ENCODE results near the gene ZFR. TPM values are rescaled to one million over a fixed set of nuclear protein-coding genes. Genes with fewer than 3 reads are reported as not detected.
A peak's percentile ranks its signal among the peaks of the same experiment; 100 is the strongest.
"Not testable (repeated sequence)": the region's sequence is repeated elsewhere in the genome, so short reads cannot be mapped to it uniquely, and the experiment has no call there.

The ZFR gene
- polyA plus RNA-seq, 3 donors from 2014 or later, result 63.1 to 90.6 (median 66.2) TPM

GRCh38 chr5:32419791-32420190, 24.7 kb downstream of the ZFR start:
- H3K27ac Mint-ChIP-seq, result no peak overlapping the region
- H3K27me3 Mint-ChIP-seq (ENCODE audit: low read depth in 3 of 3), result peaks cover 0 to 4% (median 0%) of the 10 kb centered on the region in 3 donors
- peaks cover 48 to 83% of the 10 kb centered on the region in 2 donors for H3K4me1 Mint-ChIP-seq
- peaks cover 5 to 22% (median 10%) of the 10 kb centered on the region in 3 donors for H3K36me3 Mint-ChIP-seq
- H3K4me3 Mint-ChIP-seq, result no peak overlapping the region
- H3K9me3 Mint-ChIP-seq, result no peaks in the 10 kb centered on the region
- no peak for DNase-seq

- H3K36me3 Mint-ChIP-seq, result peaks cover 4 to 33% (median 11%) of the 10 kb centered on the region in 3 donors
- H3K27me3 Mint-ChIP-seq (ENCODE audit: low read depth in 3 of 3), result peaks cover 0 to 7% (median 0%) of the 10 kb centered on the region in 3 donors
- no peak for DNase-seq
- H3K27ac Mint-ChIP-seq, result peak overlapping the region in 4 of 6 donors; percentile 8 to 41 (median 32)
- no peak overlapping the region for H3K4me3 Mint-ChIP-seq
- no peaks in the 10 kb centered on the region for H3K9me3 Mint-ChIP-seq
- H3K4me1 Mint-ChIP-seq, result peaks cover 18 to 37% of the 10 kb centered on the region in 2 donors
Measured at GRCh38 chr5:32413466-32414263, 30.9 kb downstream of the ZFR start.

- peaks cover 0 to 5% (median 0%) of the 10 kb centered on the region in 3 donors for H3K27me3 Mint-ChIP-seq (ENCODE audit: low read depth in 3 of 3)
- peak overlapping the region in 1 of 6 donors; percentile 20 for H3K27ac Mint-ChIP-seq
- H3K36me3 Mint-ChIP-seq, result peaks cover 0 to 32% (median 12%) of the 10 kb centered on the region in 3 donors
- no peak for DNase-seq
- peaks cover 4 to 16% of the 10 kb centered on the region in 2 donors for H3K4me1 Mint-ChIP-seq
- H3K9me3 Mint-ChIP-seq, result no peaks in the 10 kb centered on the region
- H3K4me3 Mint-ChIP-seq, result no peak overlapping the region
Measured at GRCh38 chr5:32410630-32411029, 33.9 kb downstream of the ZFR start.

- Mint-ChIP-seq H3K36me3 (peaks cover 7 to 40% (median 14%) of the 10 kb centered on the region in 3 donors), H3K4me3 (no peak overlapping the region), H3K27ac (no peak overlapping the region), H3K27me3 (ENCODE audit: low read depth in 3 of 3) (no peaks in the 10 kb centered on the region), H3K4me1 (peaks cover 0 to 11% of the 10 kb centered on the region in 2 donors), H3K9me3 (no peaks in the 10 kb centered on the region)
- DNase-seq, result no peak
Measured at GRCh38 chr5:32406650-32407049, 37.9 kb downstream of the ZFR start.

GRCh38 chr5:32405507-32405906, 39.0 kb downstream of the ZFR start:
- no peaks in the 10 kb centered on the region for H3K9me3 Mint-ChIP-seq
- no peak for DNase-seq
- peak overlapping the region in 1 of 5 donors; percentile 2 for H3K4me3 Mint-ChIP-seq
- H3K36me3 Mint-ChIP-seq, result peaks cover 14 to 43% (median 21%) of the 10 kb centered on the region in 3 donors
- peaks cover 0 to 1% (median 0%) of the 10 kb centered on the region in 3 donors for H3K27me3 Mint-ChIP-seq (ENCODE audit: low read depth in 3 of 3)
- peaks cover 0 to 6% of the 10 kb centered on the region in 2 donors for H3K4me1 Mint-ChIP-seq
- peak overlapping the region in 2 of 6 donors; percentile 30 to 38 for H3K27ac Mint-ChIP-seq

GRCh38 chr5:32403760-32404159, 40.8 kb downstream of the ZFR start:
- Mint-ChIP-seq H3K9me3 (no peaks in the 10 kb centered on the region), H3K36me3 (peaks cover 19 to 51% (median 28%) of the 10 kb centered on the region in 3 donors), H3K27ac (no peak overlapping the region), H3K27me3 (ENCODE audit: low read depth in 3 of 3) (peaks cover 0 to 1% (median 0%) of the 10 kb centered on the region in 3 donors), H3K4me1 (peaks cover 0 to 6% of the 10 kb centered on the region in 2 donors), H3K4me3 (no peak overlapping the region)
- no peak for DNase-seq

GRCh38 chr5:32400401-32400800, 44.1 kb downstream of the ZFR start:
- H3K9me3 Mint-ChIP-seq, result no peaks in the 10 kb centered on the region
- peak overlapping the region in 5 of 6 donors; percentile 5 to 17 (median 7) for H3K27ac Mint-ChIP-seq
- no peak overlapping the region for H3K4me3 Mint-ChIP-seq
- no peak for DNase-seq
- H3K27me3 Mint-ChIP-seq (ENCODE audit: low read depth in 3 of 3), result peaks cover 0 to 1% (median 0%) of the 10 kb centered on the region in 3 donors
- peaks cover 0 to 4% of the 10 kb centered on the region in 2 donors for H3K4me1 Mint-ChIP-seq
- peaks cover 24 to 46% (median 29%) of the 10 kb centered on the region in 3 donors for H3K36me3 Mint-ChIP-seq

- H3K27ac Mint-ChIP-seq; DNase-seq; H3K4me1 Mint-ChIP-seq; H3K9me3 Mint-ChIP-seq; H3K4me3 Mint-ChIP-seq; H3K27me3 Mint-ChIP-seq (ENCODE audit: low read depth in 3 of 3): not testable (repeated sequence)
- H3K36me3 Mint-ChIP-seq, result peaks cover 28 to 58% (median 35%) of the 10 kb centered on the region in 3 donors
Measured at GRCh38 chr5:32398754-32399153, 45.8 kb downstream of the ZFR start.

GRCh38 chr5:32394981-32395380, 49.6 kb downstream of the ZFR start:
- DNase-seq, result no peak
- H3K9me3 Mint-ChIP-seq, result no peaks in the 10 kb centered on the region
- no peaks in the 10 kb centered on the region for H3K27me3 Mint-ChIP-seq (ENCODE audit: low read depth in 3 of 3)
- no peak overlapping the region for H3K4me3 Mint-ChIP-seq
- H3K4me1 Mint-ChIP-seq, result peaks cover 0 to 4% of the 10 kb centered on the region in 2 donors
- H3K27ac Mint-ChIP-seq, result no peak overlapping the region
- H3K36me3 Mint-ChIP-seq, result peaks cover 21 to 46% (median 25%) of the 10 kb centered on the region in 3 donors

- Mint-ChIP-seq H3K4me3 (no peak overlapping the region), H3K9me3 (no peaks in the 10 kb centered on the region), H3K27me3 (ENCODE audit: low read depth in 3 of 3) (no peaks in the 10 kb centered on the region), H3K4me1 (no peaks in the 10 kb centered on the region), H3K36me3 (peaks cover 16 to 53% (median 27%) of the 10 kb centered on the region in 3 donors), H3K27ac (peak overlapping the region in 1 of 6 donors; percentile 81)
- no peak for DNase-seq
Measured at GRCh38 chr5:32392039-32392438, 52.5 kb downstream of the ZFR start.

GRCh38 chr5:32390819-32391591, 53.5 kb downstream of the ZFR start:
- Mint-ChIP-seq H3K4me1 (no peaks in the 10 kb centered on the region), H3K4me3 (no peak overlapping the region), H3K9me3 (no peaks in the 10 kb centered on the region), H3K27me3 (ENCODE audit: low read depth in 3 of 3) (no peaks in the 10 kb centered on the region), H3K27ac (peak overlapping the region in 1 of 6 donors; percentile 22), H3K36me3 (peaks cover 16 to 47% (median 26%) of the 10 kb centered on the region in 3 donors)
- no peak for DNase-seq

- no peak for DNase-seq
- Mint-ChIP-seq H3K9me3 (no peaks in the 10 kb centered on the region), H3K27me3 (ENCODE audit: low read depth in 3 of 3) (no peaks in the 10 kb centered on the region), H3K4me1 (no peaks in the 10 kb centered on the region), H3K4me3 (no peak overlapping the region), H3K27ac (peak overlapping the region in 1 of 6 donors; percentile 59), H3K36me3 (peaks cover 12 to 42% (median 20%) of the 10 kb centered on the region in 3 donors)
Measured at GRCh38 chr5:32388432-32389129, 56.0 kb downstream of the ZFR start.

GRCh38 chr5:32387841-32388240, 56.7 kb downstream of the ZFR start:
- no peak for DNase-seq
- peaks cover 12 to 45% (median 21%) of the 10 kb centered on the region in 3 donors for H3K36me3 Mint-ChIP-seq
- H3K9me3 Mint-ChIP-seq, result no peaks in the 10 kb centered on the region
- H3K4me1 Mint-ChIP-seq, result no peaks in the 10 kb centered on the region
- no peak overlapping the region for H3K27ac Mint-ChIP-seq
- no peak overlapping the region for H3K4me3 Mint-ChIP-seq
- H3K27me3 Mint-ChIP-seq (ENCODE audit: low read depth in 3 of 3), result no peaks in the 10 kb centered on the region

Data from immature natural killer cell (primary cell).